HG03175 (cell line): ENCODE results near the gene CCBE1.
"Not testable (repeated sequence)": the region's sequence is repeated elsewhere in the genome, so short reads cannot be mapped to it uniquely, and the experiment has no call there.

Experiments
- ATAC-seq: cut with Tn5 transposase; IDR thresholded peaks from one replicate; pipeline ENCODE4 v1.9.1; 2021; ENCODE audit warnings: mild to moderate bottlenecking, moderate library complexity; ENCODE audit not compliant: unreplicated experiment

The CCBE1 gene

GRCh38 chr18:59697236-59697932 lies at the start of gene CCBE1:
Gene CCBE1, minus strand, starts transcription at chr18:59697423.
- ATAC-seq, result peak; percentile 60

DNA sequence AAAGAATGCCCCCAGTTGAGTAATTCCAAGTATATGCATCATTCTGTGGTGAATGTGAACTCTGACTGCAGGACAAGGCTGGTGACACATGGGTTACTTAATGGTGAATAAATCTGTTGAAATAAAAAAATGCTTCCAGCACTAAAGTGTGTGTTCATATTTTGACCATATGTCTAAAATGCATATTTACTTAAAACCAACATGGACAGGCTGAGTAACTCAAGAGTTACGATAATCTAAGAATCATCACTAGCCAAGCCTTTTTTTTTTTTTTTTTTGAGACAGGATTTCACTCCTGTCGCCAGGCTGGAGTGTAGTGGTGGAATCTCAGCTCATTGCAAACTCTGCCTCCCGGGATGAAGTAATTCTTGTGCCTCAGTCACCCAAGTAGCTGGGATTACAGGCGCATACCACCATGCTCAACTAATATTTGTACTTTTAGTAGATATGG lies 47.1 kb upstream of the CCBE1 start:
- ATAC-seq, result no peak

DNA sequence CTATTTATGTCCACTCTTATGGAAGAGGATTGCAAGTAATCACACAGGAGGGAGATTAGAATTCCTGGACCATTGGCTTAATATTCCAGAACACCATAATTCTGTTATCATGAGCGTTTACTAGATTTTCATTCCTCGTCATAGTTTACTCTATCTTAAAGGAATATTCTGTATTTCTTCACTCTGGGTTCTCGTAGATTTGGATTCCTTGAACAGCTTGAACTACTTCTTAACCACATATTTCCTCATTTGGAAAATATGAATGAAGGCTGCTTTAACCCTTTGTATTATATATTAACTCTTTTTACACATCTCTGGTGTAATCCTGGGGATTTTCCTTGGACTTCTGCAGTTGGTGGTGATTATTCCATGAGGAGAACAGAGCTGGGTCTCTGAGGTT lies 46.3 kb upstream of the CCBE1 start:
- ATAC-seq, result no peak

DNA sequence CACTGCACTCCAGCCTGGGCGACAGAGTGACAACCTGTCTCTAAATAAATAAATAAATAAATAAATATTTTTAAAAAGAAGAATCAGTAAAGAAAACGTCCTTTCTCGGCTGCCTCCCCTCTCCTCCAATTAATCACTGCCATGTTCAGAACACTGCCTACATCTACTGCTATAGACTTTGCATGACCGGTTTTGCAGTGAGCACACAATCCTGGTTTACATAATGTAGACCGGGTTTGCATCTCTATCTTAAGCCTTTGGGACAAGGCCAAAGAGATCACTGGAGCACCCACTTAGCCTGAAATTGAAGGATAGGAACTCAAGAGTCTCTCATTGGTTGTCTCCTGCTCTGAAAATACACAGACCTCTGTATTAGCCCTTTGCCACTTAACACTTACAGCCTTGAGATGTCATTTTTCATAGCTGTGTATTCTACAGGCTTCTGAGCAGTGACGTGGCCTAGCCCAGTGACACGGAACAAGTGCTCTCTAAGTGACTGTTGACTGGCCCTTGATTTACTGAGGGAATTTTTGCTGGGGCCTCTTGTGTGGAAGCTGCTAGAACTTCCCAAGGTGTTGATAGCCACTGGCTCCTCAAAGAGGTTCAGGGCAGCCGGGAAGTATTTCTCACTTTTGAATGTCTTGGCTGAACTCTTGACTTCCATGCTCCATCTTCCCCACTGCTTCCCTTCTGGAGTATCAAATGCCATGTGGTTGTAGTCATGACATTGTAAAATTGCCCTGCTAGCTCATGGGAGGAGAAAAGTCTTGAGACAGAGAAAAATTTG lies 45.3 kb upstream of the CCBE1 start:
- ATAC-seq, result no peak

DNA sequence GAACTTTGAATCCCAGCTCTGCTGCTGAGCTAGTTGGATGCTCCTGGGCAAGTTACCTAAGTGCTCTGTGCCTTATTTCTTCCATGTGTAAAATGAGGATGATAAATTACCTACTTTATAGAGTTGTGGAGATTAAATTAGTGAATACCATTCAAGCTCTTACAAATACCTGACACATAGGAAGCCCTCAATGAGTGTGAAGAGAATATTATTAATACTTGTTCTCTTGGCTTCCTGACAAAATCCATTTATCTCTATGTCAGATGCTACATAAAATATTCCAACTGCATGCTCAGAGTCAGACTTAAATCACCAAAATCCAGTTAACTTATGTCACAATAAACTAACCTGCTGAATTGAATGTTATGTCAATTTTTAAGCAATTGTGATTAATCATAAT lies 42.9 kb upstream of the CCBE1 start:
- no peak for ATAC-seq

- no peak for ATAC-seq
These were observed 40.6 kb upstream of the CCBE1 start for GRCh38 chr18:59737776-59738300.

DNA sequence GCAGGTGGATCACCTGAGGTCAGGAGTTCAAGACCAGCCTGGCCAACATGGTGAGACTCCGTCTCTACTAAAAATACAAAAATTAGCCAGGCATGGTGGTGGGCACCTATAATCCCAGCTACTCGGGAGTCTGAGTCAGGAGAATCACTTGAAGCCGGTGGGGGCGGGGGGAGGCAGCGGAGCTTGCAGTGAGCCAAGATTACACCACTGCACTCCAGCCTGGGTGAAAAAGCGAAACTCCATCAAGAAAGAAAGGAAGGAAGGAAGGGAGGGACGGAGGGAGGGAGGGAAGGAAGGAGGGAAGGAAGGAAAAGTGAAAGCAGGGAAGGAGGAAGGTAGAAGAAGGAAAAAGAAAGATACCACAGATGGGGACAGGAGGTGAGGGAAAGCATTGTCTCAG lies 40.1 kb upstream of the CCBE1 start:
- not testable (repeated sequence) for ATAC-seq

DNA sequence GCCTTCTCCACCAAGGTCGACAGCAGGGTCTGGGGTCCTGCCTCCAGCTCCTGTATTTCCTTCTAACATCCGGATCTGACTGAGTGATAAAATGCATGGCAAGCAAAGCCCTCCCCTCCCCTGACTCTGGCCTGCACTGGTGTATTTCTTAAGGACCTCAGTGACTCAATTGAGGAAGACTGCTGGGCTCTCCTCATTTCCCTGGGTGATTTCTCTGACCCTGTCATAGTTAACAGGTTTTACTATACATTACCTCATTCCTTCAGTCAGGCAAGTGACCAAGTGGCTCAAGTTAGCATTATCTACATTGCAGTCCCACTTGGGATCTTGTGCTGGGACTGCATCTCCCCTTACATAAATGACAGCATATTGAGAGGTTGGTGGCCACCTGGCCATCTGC lies 38.8 kb upstream of the CCBE1 start:
- no peak for ATAC-seq

DNA sequence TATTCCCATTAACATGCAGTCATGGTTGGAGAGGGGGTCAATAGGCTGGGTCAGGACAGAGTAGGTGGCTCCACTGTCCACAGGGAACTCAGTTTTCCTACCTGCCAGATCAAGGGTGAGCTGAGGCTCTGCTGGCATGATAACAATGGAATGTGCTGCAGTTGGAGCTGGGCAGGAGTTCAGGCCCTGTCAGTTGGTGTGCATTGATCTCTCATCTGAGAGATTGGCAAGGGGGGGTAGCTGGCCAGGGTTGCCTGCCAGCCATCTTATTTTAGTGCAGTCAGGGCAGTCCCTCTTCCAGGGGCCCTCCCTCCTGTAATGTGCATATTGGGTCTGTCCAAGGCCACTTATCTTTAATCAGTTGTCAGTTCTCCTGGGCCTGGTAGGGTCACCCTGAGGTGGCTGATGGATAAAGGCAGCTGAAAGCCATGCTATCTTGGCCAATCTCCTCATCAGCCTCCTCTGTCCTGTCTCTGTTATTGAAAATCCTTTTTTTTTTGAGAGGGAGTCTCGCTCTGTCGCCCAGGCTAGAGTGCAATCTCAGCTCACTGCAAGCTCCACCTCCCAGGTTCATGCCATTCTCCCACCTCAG lies 38.1 kb upstream of the CCBE1 start:
- no peak for ATAC-seq

DNA sequence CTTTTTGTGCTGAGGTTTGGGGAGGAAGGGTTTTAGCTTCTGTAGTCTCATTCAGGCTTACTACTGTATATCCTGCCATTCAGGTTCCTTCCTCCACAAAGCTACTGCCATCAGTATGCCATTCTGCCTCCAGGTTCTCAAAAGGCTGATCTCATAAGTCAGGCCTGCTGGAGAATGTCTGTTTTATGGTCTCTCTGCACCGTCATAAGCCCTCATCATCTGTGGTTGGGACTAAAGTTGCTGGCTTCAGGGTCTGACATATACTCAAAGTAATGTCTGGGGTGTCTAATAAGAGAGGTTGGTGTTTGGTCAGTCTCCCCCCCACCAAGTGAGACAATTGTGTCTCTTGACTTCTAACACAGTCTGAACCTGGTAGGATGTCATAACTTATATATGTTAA lies 36.2 kb upstream of the CCBE1 start:
- no peak for ATAC-seq

- no peak for ATAC-seq
These were observed 33.7 kb upstream of the CCBE1 start for GRCh38 chr18:59730896-59731295.

DNA sequence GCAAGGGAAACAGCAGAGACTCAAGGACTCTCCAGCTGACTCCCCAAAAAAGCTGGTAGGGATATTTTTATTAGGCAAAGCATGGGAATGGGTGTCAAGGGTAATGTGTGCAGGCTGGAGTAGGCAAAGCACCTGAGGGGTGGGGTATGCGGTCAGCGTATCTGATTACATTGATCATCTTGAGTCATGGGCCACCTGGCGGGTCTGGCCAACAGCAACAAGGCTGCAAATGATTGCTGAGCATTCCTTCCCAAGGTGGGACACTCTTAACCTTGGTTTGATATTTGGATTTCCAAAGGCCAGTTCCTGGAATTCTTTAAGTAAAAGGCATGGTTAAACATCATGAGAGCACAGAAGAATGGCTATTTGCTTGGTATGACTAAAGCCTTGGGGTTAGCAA lies 32.6 kb upstream of the CCBE1 start:
- ATAC-seq, result no peak

- no peak for ATAC-seq
These were observed 31.6 kb upstream of the CCBE1 start for GRCh38 chr18:59728816-59729215.

DNA sequence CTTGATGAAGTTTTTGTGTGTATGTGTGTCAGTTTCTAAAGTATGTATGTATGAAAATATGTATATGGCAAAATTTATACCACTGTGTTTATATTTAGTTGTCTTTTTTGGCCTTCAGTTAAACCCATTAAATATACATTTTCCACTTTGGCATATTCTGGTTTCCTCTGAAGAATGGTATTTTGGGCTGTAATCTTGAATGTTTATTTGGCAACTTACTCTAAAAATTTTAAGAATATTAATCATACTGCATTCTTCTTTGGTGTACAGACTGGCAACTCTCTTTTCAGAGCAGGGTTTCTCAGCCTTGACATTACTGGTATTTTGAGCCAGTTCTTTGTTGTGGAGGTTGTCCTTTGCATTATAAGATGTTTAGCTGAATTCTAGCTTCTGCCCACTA lies 27.9 kb upstream of the CCBE1 start:
- no peak for ATAC-seq

DNA sequence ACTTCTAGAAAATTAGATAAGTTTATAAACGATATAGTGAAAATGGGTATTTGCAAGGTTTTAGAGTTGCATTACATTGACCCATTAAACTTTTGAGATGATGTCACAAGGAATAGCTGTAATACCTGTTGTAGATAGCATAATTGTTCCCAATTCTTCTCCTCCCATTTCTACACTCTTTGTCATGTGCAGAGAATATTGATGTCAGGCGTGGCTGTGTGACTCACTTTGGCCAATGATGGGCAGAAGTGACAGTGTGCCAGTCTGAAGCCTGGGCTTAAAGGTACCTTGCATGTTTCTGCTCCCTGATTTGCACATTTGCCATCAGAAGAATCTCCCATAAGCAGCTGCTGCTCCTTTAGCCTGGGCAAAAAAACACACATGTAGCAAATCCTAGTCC lies 26.9 kb upstream of the CCBE1 start:
- ATAC-seq, result no peak

GRCh38 chr18:59721931-59722330 lies 24.7 kb upstream of the CCBE1 start:
- no peak for ATAC-seq

GRCh38 chr18:59721211-59721610 lies 24.0 kb upstream of the CCBE1 start:
- ATAC-seq, result no peak

- no peak for ATAC-seq
These were observed 22.4 kb upstream of the CCBE1 start for GRCh38 chr18:59719544-59720181.

GRCh38 chr18:59718464-59719157 lies 21.4 kb upstream of the CCBE1 start:
- no peak for ATAC-seq

- ATAC-seq, result no peak
These were observed 20.9 kb upstream of the CCBE1 start for GRCh38 chr18:59718108-59718463.

GRCh38 chr18:59717291-59717690 lies 20.1 kb upstream of the CCBE1 start:
- no peak for ATAC-seq
